HepG2 (cell line): ENCODE data around the gene TBX6. TPM values are rescaled to one million over a fixed set of nuclear protein-coding genes. Genes with fewer than 3 reads are reported as not detected.

Experiments used
- CAMTA2 ChIP-seq: sonication (generic); formaldehyde crosslinking; IDR thresholded peaks from 2 replicates; pipeline ENCODE4 v1.4.0; 2020; ENCODE audit warnings: mild to moderate bottlenecking, missing genetic modification reagents, borderline replicate concordance
- CBFB ChIP-seq: sonication (generic); formaldehyde crosslinking; IDR thresholded peaks from 2 replicates; pipeline ENCODE4 v1.4.0; 2020; ENCODE audit warnings: missing genetic modification reagents
- CCDC6 ChIP-seq: sonication (generic); formaldehyde crosslinking; IDR thresholded peaks from 2 replicates; pipeline ENCODE4 v1.8.1; 2022; ENCODE audit warnings: mild to moderate bottlenecking, missing genetic modification reagents, moderate library complexity
- ELF3 ChIP-seq: IDR thresholded peaks from 2 replicates; pipeline ENCODE4 v1.6.1; 2016; ENCODE audit warnings: missing genetic modification reagents, missing compliant biosample characterization
- ETV6 ChIP-seq: sonication (generic); formaldehyde crosslinking; conservative IDR thresholded peaks from 2 replicates; pipeline ENCODE4 v1.4.0; 2020; ENCODE audit warnings: missing genetic modification reagents
- FOXK1 ChIP-seq: sonication (generic); formaldehyde crosslinking; IDR thresholded peaks from 2 replicates; pipeline ENCODE4 v1.4.0; 2020; ENCODE audit warnings: low read depth, missing genetic modification reagents, borderline replicate concordance
- FOXM1 ChIP-seq: sonication (generic); formaldehyde crosslinking; IDR thresholded peaks from 2 replicates; pipeline ENCODE4 v1.5.0; 2020; ENCODE audit warnings: missing genetic modification reagents
- ISX ChIP-seq: sonication (generic); formaldehyde crosslinking; conservative IDR thresholded peaks from 2 replicates; pipeline ENCODE4 v1.5.0; 2020; ENCODE audit warnings: missing genetic modification reagents
- MTA1 ChIP-seq: sonication (generic); formaldehyde crosslinking; IDR thresholded peaks from 2 replicates; pipeline ENCODE4 v1.4.0; 2020; ENCODE audit warnings: missing genetic modification reagents, mild to moderate bottlenecking, borderline replicate concordance
- NR1H2 ChIP-seq: sonication (generic); formaldehyde crosslinking; IDR thresholded peaks from 2 replicates; pipeline ENCODE4 v1.8.1; 2022; ENCODE audit warnings: low read depth, missing genetic modification reagents, borderline replicate concordance
- PLRG1 ChIP-seq: fragments of 450-650 bp; conservative IDR thresholded peaks from 2 replicates; pipeline ENCODE4 v1.6.1; 2016
- PTBP1 ChIP-seq: fragments of 200-400 bp; formaldehyde crosslinking; IDR thresholded peaks from 2 replicates; pipeline ENCODE4 v1.6.1; 2018; ENCODE audit warnings: low read length, low read depth; ENCODE audit not compliant: poor library complexity, severe bottlenecking
- RARA ChIP-seq: IDR thresholded peaks from 2 replicates; pipeline ENCODE4 v1.6.1; 2016; ENCODE audit warnings: missing genetic modification reagents, missing compliant biosample characterization
- RFX1 ChIP-seq: fragments of 450-650 bp; IDR thresholded peaks from 2 replicates; pipeline ENCODE4 v1.6.1; 2017
- SCMH1 ChIP-seq: sonication (generic); formaldehyde crosslinking; IDR thresholded peaks from 2 replicates; pipeline ENCODE4 v1.9.0; 2021; ENCODE audit warnings: missing genetic modification reagents, mild to moderate bottlenecking, borderline replicate concordance
- SMC3 ChIP-seq: IDR thresholded peaks from 2 replicates; pipeline ENCODE4 v1.6.1; 2011; ENCODE audit warnings: low read length, improper control_type of control experiment
- WIZ ChIP-seq: sonication (generic); formaldehyde crosslinking; IDR thresholded peaks from 2 replicates; pipeline ENCODE4 v1.5.1; 2020; ENCODE audit warnings: mild to moderate bottlenecking, missing genetic modification reagents
- YEATS4 ChIP-seq: sonication (generic); formaldehyde crosslinking; IDR thresholded peaks from 2 replicates; pipeline ENCODE4 v1.4.0; 2020; ENCODE audit warnings: missing genetic modification reagents, borderline replicate concordance
- ZKSCAN1 ChIP-seq: fragments of 150-350 bp; IDR thresholded peaks from 2 replicates; pipeline ENCODE4 v1.6.1; 2014; ENCODE audit warnings: low read length
- ZNF501 ChIP-seq: sonication (generic); formaldehyde crosslinking; IDR thresholded peaks from 2 replicates; pipeline ENCODE4 v1.5.1; 2020; ENCODE audit warnings: mild to moderate bottlenecking, moderate library complexity, missing genetic modification reagents
- ZNF615 ChIP-seq: sonication (generic); formaldehyde crosslinking; IDR thresholded peaks from 2 replicates; pipeline ENCODE4 v1.5.0; 2020; ENCODE audit warnings: mild to moderate bottlenecking, missing genetic modification reagents, borderline replicate concordance
- ZNF761 ChIP-seq: sonication (generic); formaldehyde crosslinking; conservative IDR thresholded peaks from 2 replicates; pipeline ENCODE4 v1.4.0; 2020; ENCODE audit warnings: mild to moderate bottlenecking, missing genetic modification reagents
- polyA plus RNA-seq, 8 experiments: library from polyadenylated mRNA; depleted of rRNA in 3 of 8; stranded (reverse) in 7 of 8; unstranded in 1 of 8; fragments of >200 nt; fragmentation: Illumina TruSeq in 4 of 8; extraction: Trizol in 4 of 8; gene quantifications; 2 replicates each; pipeline versions ENCODE4 v1.2.1 to v1.2.3, GENCODE V29; 2011 to 2016; ENCODE audit warnings: low read depth in 4 of 8, missing spikeins in 1 of 8, mixed read lengths in 1 of 8; ENCODE audit not compliant: insufficient read depth in 1 of 8
- total RNA-seq, 5 experiments: library from RNA; depleted of rRNA; stranded (reverse); fragments of >200 nt; fragmentation: Illumina TruSeq; extraction: Trizol; gene quantifications; 2 replicates each; pipeline ENCODE4 v1.2.3, GENCODE V29; 2016; ENCODE audit warnings: low read depth in 1 of 5
- TF ChIP-seq, protein P1 (sequence below): sonication (generic); formaldehyde crosslinking; IDR thresholded peaks from 2 replicates; pipeline ENCODE4 v1.4.0; 2020; ENCODE audit warnings: missing genetic modification reagents, low read depth, mild to moderate bottlenecking, borderline replicate concordance
- TF ChIP-seq, protein P2 (sequence below): sonication (generic); formaldehyde crosslinking; IDR thresholded peaks from 2 replicates; pipeline ENCODE4 v1.4.0; 2020; ENCODE audit warnings: mild to moderate bottlenecking, missing genetic modification reagents
- TF ChIP-seq, protein P3 (sequence below): IDR thresholded peaks from 2 replicates; pipeline ENCODE4 v1.6.1; 2016; ENCODE audit warnings: missing compliant biosample characterization, missing genetic modification reagents, borderline replicate concordance
- TF ChIP-seq, protein P4 (sequence below): sonication (generic); formaldehyde crosslinking; IDR thresholded peaks from 2 replicates; pipeline ENCODE4 v1.5.0; 2020; ENCODE audit warnings: missing genetic modification reagents

The TBX6 gene
- total and polyA plus RNA-seq, 2 of the 13 experiments (the other 11 are each of a cell fraction or from before 2014, with no cell fraction given) = 0.24 to 0.42 TPM

DNA sequence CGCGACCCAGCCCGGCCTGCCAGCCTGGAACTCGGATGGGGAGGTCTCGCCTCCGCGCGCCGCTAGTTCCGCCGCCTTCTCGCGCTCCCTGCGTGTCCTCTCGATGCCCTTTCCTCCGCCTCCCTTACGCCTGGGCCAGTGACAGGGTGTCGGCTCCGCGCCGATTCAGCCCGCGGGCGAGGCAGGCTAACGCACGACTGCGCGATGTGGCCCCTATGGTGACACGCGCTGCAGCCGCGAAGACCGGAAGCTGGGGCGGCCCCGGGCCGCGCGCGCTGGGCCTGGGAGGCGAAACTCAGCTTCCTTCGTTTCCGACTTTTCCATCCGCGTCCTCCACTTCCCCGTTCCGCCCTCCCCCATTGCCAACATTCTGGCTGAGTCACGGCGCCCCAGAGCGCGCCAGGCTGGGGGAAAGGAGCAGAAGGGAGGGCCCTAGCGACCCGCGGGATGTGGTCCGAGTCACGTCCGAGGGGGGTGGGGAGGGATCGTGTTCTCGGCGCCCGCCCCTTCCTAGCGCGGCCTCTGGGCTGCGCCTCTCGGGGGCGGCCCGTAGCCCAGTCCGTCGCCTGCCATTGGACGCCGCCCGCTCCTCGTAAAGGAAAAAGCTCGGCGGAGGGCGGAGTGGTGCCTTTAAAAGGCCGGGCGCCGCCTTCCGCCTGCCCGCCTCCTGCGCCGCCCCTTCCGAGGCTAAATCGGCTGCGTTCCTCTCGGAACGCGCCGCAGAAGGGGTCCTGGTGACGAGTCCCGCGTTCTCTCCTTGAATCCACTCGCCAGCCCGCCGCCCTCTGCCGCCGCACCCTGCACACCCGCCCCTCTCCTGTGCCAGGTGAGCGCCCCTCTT, 26.4 kb downstream of the TBX6 start, which contains the start of gene ALDOA (continued):
- TF ChIP-seq ISX (CRISPR knock-in tag) = 0 out of 2 replicates have a peak, but pooled peaks have one; percentile 36
- peak; percentile 81 for TF ChIP-seq FOXK1 (CRISPR knock-in tag)
- peak; percentile 31; the same call in 1 of the 2 replicates for TF ChIP-seq ZNF615
- TF ChIP-seq, protein P1, sequence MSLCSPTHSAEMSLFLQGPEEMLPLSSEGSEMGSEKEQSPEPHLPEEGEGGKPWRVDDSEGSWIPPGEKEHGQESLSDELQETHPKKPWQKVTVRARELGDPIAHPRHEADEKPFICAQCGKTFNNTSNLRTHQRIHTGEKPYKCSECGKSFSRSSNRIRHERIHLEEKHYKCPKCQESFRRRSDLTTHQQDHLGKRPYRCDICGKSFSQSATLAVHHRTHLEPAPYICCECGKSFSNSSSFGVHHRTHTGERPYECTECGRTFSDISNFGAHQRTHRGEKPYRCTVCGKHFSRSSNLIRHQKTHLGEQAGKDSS (CRISPR knock-in tag) = peak; percentile 93; the same call in 1 of the 2 replicates
- no peak for TF ChIP-seq FOXM1 (CRISPR knock-in tag)
- TF ChIP-seq SCMH1 = no peak
- peak; percentile 96 for TF ChIP-seq NR1H2 (CRISPR knock-in tag)
- TF ChIP-seq ZNF761 (CRISPR knock-in tag) = peak; percentile 70; the same call in 1 of the 2 replicates
- TF ChIP-seq, protein P2, sequence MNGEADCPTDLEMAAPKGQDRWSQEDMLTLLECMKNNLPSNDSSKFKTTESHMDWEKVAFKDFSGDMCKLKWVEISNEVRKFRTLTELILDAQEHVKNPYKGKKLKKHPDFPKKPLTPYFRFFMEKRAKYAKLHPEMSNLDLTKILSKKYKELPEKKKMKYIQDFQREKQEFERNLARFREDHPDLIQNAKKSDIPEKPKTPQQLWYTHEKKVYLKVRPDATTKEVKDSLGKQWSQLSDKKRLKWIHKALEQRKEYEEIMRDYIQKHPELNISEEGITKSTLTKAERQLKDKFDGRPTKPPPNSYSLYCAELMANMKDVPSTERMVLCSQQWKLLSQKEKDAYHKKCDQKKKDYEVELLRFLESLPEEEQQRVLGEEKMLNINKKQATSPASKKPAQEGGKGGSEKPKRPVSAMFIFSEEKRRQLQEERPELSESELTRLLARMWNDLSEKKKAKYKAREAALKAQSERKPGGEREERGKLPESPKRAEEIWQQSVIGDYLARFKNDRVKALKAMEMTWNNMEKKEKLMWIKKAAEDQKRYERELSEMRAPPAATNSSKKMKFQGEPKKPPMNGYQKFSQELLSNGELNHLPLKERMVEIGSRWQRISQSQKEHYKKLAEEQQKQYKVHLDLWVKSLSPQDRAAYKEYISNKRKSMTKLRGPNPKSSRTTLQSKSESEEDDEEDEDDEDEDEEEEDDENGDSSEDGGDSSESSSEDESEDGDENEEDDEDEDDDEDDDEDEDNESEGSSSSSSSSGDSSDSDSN (CRISPR knock-in tag) = peak; percentile 98
- TF ChIP-seq CBFB (CRISPR knock-in tag) = peak; percentile 93; the same call in 1 of the 2 replicates
- TF ChIP-seq CAMTA2 = peak; percentile 70; the same call in 1 of the 2 replicates
- TF ChIP-seq SMC3 = no peak
- TF ChIP-seq RFX1 = no peak
- peak; percentile 99 for TF ChIP-seq YEATS4 (CRISPR knock-in tag)
- peak; percentile 99 for TF ChIP-seq ELF3 (CRISPR knock-in tag)
- TF ChIP-seq ZKSCAN1 = no peak
- peak; percentile 68 for TF ChIP-seq WIZ
- peak; percentile 96 for TF ChIP-seq ETV6 (CRISPR knock-in tag)
- TF ChIP-seq ZNF501 (CRISPR knock-in tag) = peak; percentile 83
- TF ChIP-seq PTBP1 = no peak
- TF ChIP-seq RARA (CRISPR knock-in tag) = peak; percentile 73
- TF ChIP-seq, protein P3, sequence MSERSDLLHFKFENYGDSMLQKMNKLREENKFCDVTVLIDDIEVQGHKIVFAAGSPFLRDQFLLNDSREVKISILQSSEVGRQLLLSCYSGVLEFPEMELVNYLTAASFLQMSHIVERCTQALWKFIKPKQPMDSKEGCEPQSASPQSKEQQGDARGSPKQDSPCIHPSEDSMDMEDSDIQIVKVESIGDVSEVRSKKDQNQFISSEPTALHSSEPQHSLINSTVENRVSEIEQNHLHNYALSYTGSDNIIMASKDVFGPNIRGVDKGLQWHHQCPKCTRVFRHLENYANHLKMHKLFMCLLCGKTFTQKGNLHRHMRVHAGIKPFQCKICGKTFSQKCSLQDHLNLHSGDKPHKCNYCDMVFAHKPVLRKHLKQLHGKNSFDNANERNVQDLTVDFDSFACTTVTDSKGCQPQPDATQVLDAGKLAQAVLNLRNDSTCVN (CRISPR knock-in tag) = peak; percentile 86
- TF ChIP-seq, protein P4, sequence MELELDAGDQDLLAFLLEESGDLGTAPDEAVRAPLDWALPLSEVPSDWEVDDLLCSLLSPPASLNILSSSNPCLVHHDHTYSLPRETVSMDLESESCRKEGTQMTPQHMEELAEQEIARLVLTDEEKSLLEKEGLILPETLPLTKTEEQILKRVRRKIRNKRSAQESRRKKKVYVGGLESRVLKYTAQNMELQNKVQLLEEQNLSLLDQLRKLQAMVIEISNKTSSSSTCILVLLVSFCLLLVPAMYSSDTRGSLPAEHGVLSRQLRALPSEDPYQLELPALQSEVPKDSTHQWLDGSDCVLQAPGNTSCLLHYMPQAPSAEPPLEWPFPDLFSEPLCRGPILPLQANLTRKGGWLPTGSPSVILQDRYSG (CRISPR knock-in tag) = peak; percentile 45; the same call in 1 of the 2 replicates
- no peak; the same call in 1 of the 2 replicates for TF ChIP-seq CCDC6
- no peak for TF ChIP-seq PLRG1
- peak; percentile 67; the same call in 1 of the 2 replicates for TF ChIP-seq MTA1 (CRISPR knock-in tag)
